H1 (cell line): Measurements from ENCODE around the gene PPFIBP2.

ENCODE experiments used
- HDAC2 ChIP-seq, 2 experiments: fragments of 300-600 bp in 1 of 2; sonication (generic) in 1 of 2; IDR thresholded peaks; 2 replicates each; pipeline ENCODE4 v1.6.1; 2011 to 2012; ENCODE audit warnings: low read depth in 2 of 2, low read length in 2 of 2, mild to moderate bottlenecking in 2 of 2, moderate library complexity in 2 of 2, borderline replicate concordance in 1 of 2, inconsistent platforms in 1 of 2
- SRF ChIP-seq: IDR thresholded peaks from 2 replicates; pipeline ENCODE4 v1.6.1; 2011; ENCODE audit warnings: mild to moderate bottlenecking, low read depth, low read length, moderate library complexity
- TAF1 ChIP-seq: IDR thresholded peaks from 2 replicates; pipeline ENCODE4 v1.6.1; 2011; ENCODE audit warnings: mild to moderate bottlenecking, low read depth, low read length
- TF ChIP-seq, protein P1 (sequence below), 3 experiments: IDR thresholded peaks; 1 replicate in 2 of 3; 2 replicates in 1 of 3; pipeline versions ENCODE4 v1.5.1 to v1.6.1; 2011; ENCODE audit warnings: low read length in 3 of 3, mild to moderate bottlenecking in 3 of 3, inconsistent platforms in 2 of 3, low read depth in 1 of 3, moderate library complexity in 1 of 3; ENCODE audit not compliant: insufficient read depth in 1 of 3; ENCODE audit errors: control extremely low read depth in 1 of 3

DNA sequence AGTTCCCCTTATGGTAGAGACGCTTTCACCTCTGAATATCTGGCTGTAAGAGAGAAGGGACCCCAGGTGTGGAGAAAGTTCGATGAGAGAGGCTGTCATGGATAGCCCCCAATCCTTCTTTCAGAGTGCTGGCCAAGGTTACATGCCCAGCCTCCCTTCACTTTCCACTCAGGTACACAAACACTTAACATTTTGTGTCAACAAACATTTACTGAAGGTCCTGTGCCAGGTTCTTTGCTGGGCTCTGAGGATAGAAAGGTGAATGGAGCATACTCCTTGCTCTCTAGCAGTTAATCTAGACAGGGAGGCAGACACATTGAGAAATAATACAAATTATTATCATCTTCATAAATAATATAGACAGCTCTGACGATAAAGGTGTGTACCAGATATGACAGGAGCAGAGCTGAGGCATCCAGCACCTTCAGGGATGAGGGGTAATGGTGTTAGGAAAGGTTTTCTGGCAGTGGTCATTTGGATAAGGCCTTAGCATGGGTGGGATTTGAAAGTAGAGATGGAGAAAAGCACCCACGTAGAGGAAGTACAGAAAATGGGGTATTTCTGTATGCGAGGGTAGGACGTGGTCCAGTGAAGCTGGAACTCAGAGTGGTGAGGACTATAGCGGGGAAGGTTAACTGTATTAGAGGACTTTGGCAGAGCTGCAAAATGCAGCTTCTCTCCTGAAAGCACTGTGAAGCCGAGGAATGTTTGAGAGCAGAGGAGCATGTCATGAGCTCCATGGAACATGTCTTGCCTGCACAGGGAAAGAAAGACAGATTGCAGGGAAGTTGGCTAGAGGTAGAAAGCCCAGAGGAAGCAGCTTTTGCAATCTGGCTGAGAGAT, 19.6 kb downstream of the PPFIBP2 start:
- TF ChIP-seq HDAC2 (IDR thresholded peaks at IDR 0.05; ENCODE audit: borderline replicate concordance in 1 of 2, low read depth in 2 of 2, low read length in 2 of 2): no peak
- TF ChIP-seq, protein P1, sequence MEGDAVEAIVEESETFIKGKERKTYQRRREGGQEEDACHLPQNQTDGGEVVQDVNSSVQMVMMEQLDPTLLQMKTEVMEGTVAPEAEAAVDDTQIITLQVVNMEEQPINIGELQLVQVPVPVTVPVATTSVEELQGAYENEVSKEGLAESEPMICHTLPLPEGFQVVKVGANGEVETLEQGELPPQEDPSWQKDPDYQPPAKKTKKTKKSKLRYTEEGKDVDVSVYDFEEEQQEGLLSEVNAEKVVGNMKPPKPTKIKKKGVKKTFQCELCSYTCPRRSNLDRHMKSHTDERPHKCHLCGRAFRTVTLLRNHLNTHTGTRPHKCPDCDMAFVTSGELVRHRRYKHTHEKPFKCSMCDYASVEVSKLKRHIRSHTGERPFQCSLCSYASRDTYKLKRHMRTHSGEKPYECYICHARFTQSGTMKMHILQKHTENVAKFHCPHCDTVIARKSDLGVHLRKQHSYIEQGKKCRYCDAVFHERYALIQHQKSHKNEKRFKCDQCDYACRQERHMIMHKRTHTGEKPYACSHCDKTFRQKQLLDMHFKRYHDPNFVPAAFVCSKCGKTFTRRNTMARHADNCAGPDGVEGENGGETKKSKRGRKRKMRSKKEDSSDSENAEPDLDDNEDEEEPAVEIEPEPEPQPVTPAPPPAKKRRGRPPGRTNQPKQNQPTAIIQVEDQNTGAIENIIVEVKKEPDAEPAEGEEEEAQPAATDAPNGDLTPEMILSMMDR (IDR thresholded peaks at IDR 0.05; ENCODE audit: control extremely low read depth in 1 of 3, insufficient read depth in 1 of 3, low read depth in 1 of 3, low read length in 3 of 3): no peak
- no peak for TF ChIP-seq SRF
- TF ChIP-seq TAF1: no peak
